CD14-positive monocyte (primary cell): ENCODE data around the gene RASGRF2. TPM values are rescaled to one million over a fixed set of nuclear protein-coding genes. Genes with fewer than 3 reads are reported as not detected.

ENCODE experiments used
- DNase-seq, 3 donors: peaks; one replicate each; pipeline ENCODE4 v3.0.0-alpha.2; 2011 to 2022
- H2AFZ ChIP-seq: 2 replicates; pipeline ENCODE4 v1.6.0; 2012; ENCODE audit warnings: mild to moderate bottlenecking, low read depth, low read length, inconsistent platforms; ENCODE audit not compliant: insufficient read depth, poor library complexity, severe bottlenecking
- H3K27ac ChIP-seq, 2 donors: 1 replicate in 1 of 2; 2 replicates in 1 of 2; pipeline ENCODE4 v1.5.1; 2012 to 2013; ENCODE audit warnings: low read length in 2 of 2, control low read depth in 1 of 2, inconsistent platforms in 1 of 2, low read depth in 1 of 2, mild to moderate bottlenecking in 1 of 2
- H3K27me3 ChIP-seq, 2 donors: one replicate each; pipeline versions ENCODE4 v1.6.0 to v1.6.1; 2011 to 2013; ENCODE audit warnings: low read length in 2 of 2; ENCODE audit not compliant: control insufficient read depth in 2 of 2, insufficient read depth in 2 of 2
- H3K36me3 ChIP-seq, 2 donors: replicated peaks in 1 of 2; 1 replicate in 1 of 2; 2 replicates in 1 of 2; pipeline versions ENCODE4 v1.5.1 to v1.6.1; 2012 to 2013; ENCODE audit warnings: low read length in 2 of 2, control low read depth in 1 of 2, inconsistent platforms in 1 of 2, mild to moderate bottlenecking in 1 of 2; ENCODE audit not compliant: insufficient read depth in 2 of 2, control insufficient read depth in 1 of 2
- H3K4me1 ChIP-seq, 2 donors: 1 replicate in 1 of 2; 2 replicates in 1 of 2; pipeline versions ENCODE4 v1.5.1 to v1.6.1; 2012 to 2013; ENCODE audit warnings: low read length in 2 of 2, control low read depth in 1 of 2, inconsistent platforms in 1 of 2, mild to moderate bottlenecking in 1 of 2, moderate library complexity in 1 of 2; ENCODE audit not compliant: insufficient read depth in 2 of 2, control insufficient read depth in 1 of 2
- H3K4me2 ChIP-seq: replicated peaks from 2 replicates; pipeline ENCODE3; 2012; ENCODE audit warnings: low read length, moderate library complexity, mild to moderate bottlenecking; ENCODE audit not compliant: poor library complexity, severe bottlenecking; ENCODE audit errors: extremely low read depth
- H3K4me3 ChIP-seq, 3 experiments: fragments of 200-600 bp in 1 of 3; sonication (generic) in 1 of 3; replicated peaks in 1 of 3; 1 replicate in 2 of 3; 2 replicates in 1 of 3; pipeline ENCODE4 v1.5.1; 2011 to 2013; ENCODE audit warnings: low read length in 3 of 3, mild to moderate bottlenecking in 3 of 3, control low read depth in 2 of 3, low read depth in 2 of 3, inconsistent platforms in 1 of 3, moderate library complexity in 1 of 3
- H3K79me2 ChIP-seq: 2 replicates; pipeline ENCODE4 v1.6.0; 2012; ENCODE audit warnings: mild to moderate bottlenecking, control low read depth, inconsistent platforms, low read length, moderate library complexity; ENCODE audit not compliant: insufficient read depth
- H3K9ac ChIP-seq: 2 replicates; pipeline ENCODE4 v1.6.0; 2017; ENCODE audit warnings: low read length, mild to moderate bottlenecking; ENCODE audit not compliant: insufficient read depth, poor library complexity, severe bottlenecking
- H3K9me3 ChIP-seq, 2 donors: replicated peaks in 1 of 2; 1 replicate in 1 of 2; 2 replicates in 1 of 2; pipeline versions ENCODE4 v1.5.1 to v1.6.1; 2012 to 2013; ENCODE audit warnings: low read length in 2 of 2, control low read depth in 1 of 2; ENCODE audit not compliant: control insufficient read depth in 1 of 2, insufficient read depth in 1 of 2
- H4K20me1 ChIP-seq: 2 replicates; pipeline ENCODE4 v1.6.0; 2012; ENCODE audit warnings: mild to moderate bottlenecking, low read length, control low read depth, moderate library complexity; ENCODE audit not compliant: insufficient read depth
- H3K27ac Mint-ChIP-seq, 7 donors: one replicate each; pipeline ENCODE4 v1.8.0; 2020; ENCODE audit warnings: mild to moderate bottlenecking in 7 of 7, mixed read lengths in 7 of 7, moderate library complexity in 6 of 7, inconsistent platforms in 2 of 7
- H3K27me3 Mint-ChIP-seq, 3 donors: one replicate each; pipeline ENCODE4 v1.8.0; 2021 to 2022; ENCODE audit warnings: low read depth in 3 of 3, mild to moderate bottlenecking in 3 of 3, mixed read lengths in 3 of 3, moderate library complexity in 3 of 3, inconsistent platforms in 1 of 3
- H3K36me3 Mint-ChIP-seq, 2 donors: one replicate each; pipeline ENCODE4 v1.8.0; 2020; ENCODE audit warnings: mixed read lengths in 2 of 2, inconsistent platforms in 1 of 2, mild to moderate bottlenecking in 1 of 2
- H3K4me1 Mint-ChIP-seq: one replicate; pipeline ENCODE4 v1.8.0; 2020; ENCODE audit warnings: mild to moderate bottlenecking, mixed read lengths
- H3K4me3 Mint-ChIP-seq, 2 donors: one replicate each; pipeline ENCODE4 v1.8.0; 2020; ENCODE audit warnings: mild to moderate bottlenecking in 2 of 2, mixed read lengths in 2 of 2, moderate library complexity in 1 of 2
- H3K9me3 Mint-ChIP-seq, 7 donors: one replicate each; pipeline ENCODE4 v1.8.0; 2020 to 2022; ENCODE audit warnings: mixed read lengths in 7 of 7, mild to moderate bottlenecking in 6 of 7, moderate library complexity in 6 of 7, inconsistent platforms in 2 of 7
- CTCF ChIP-seq: fragments of 200-600 bp; IDR thresholded peaks from one replicate; pipeline ENCODE4 v1.8.0; 2022; ENCODE audit warnings: antibody characterized with exemption, mild to moderate bottlenecking
- WGBS: methylation state at CpG from one replicate; pipeline ENCODE4 v1.1.5; 2013; ENCODE audit warnings: missing lambda C conversion rate; ENCODE audit not compliant: insufficient coverage; 5-methylcytosine and 5-hydroxymethylcytosine counted together
- intact Hi-C, 2 donors: fragments of 100-400 bp; cut with micrococcal nuclease; formaldehyde crosslinking; loops; one replicate each; pipeline versions ENCODE4 v1.15.0 to v1.15.1; 2023
- polyA plus RNA-seq, 3 donors: library from polyadenylated mRNA; depleted of rRNA in 1 of 3; unstranded in 2 of 3; stranded (reverse) in 1 of 3; fragments of 300-500 nt in 2 of 3; fragments of >200 nt in 1 of 3; fragmentation: Illumina TruSeq in 2 of 3; gene quantifications; 1 replicate in 2 of 3; 2 replicates in 1 of 3; pipeline ENCODE4 v1.2.3, GENCODE V29; 2012 to 2021

The RASGRF2 gene
- polyA plus RNA-seq, 3 donors = 0.01 to 0.02 TPM; not detected in 1

GRCh38 chr5:81044868-81045267 lies 84.7 kb downstream of the RASGRF2 start:
- no peaks in the 10 kb centered on the region for H3K4me1 ChIP-seq
- no peaks in the 10 kb centered on the region for H3K9me3 ChIP-seq
- Mint-ChIP-seq H3K27me3 (peaks cover 1 to 7% (median 2%) of the 10 kb centered on the region in 3 donors), H3K9me3 (peaks cover 0 to 8% (median 0%) of the 10 kb centered on the region in 7 donors), H3K36me3 (no peaks in the 10 kb centered on the region), H3K4me1 (no peaks in the 10 kb centered on the region), H3K4me3 (no peak overlapping the region), H3K27ac (no peak overlapping the region)
- H2AFZ ChIP-seq = no peak overlapping the region
- no peaks in the 10 kb centered on the region for H3K79me2 ChIP-seq
- no peaks in the 10 kb centered on the region for H3K36me3 ChIP-seq
- H3K9ac ChIP-seq = no peak overlapping the region
- no peak overlapping the region for H3K27ac ChIP-seq
- H4K20me1 ChIP-seq = no peaks in the 10 kb centered on the region
- no peak for DNase-seq
- intact Hi-C loops = no loop called here
- TF ChIP-seq CTCF = no peak
- no peak overlapping the region for H3K4me2 ChIP-seq
- peaks cover 0 to 3% of the 10 kb centered on the region in 2 donors for H3K27me3 ChIP-seq
- 100% methylated on average over 2 of the region's 4 CpGs for WGBS
- no peak overlapping the region for H3K4me3 ChIP-seq

GRCh38 chr5:81045389-81045807 lies 85.2 kb downstream of the RASGRF2 start:
- no peak overlapping the region for H3K9ac ChIP-seq
- H3K36me3 ChIP-seq = no peaks in the 10 kb centered on the region
- H2AFZ ChIP-seq = no peak overlapping the region
- TF ChIP-seq CTCF = no peak
- DNase-seq = no peak
- Mint-ChIP-seq H3K27me3 (peaks cover 1 to 7% (median 2%) of the 10 kb centered on the region in 3 donors), H3K4me1 (no peaks in the 10 kb centered on the region), H3K27ac (no peak overlapping the region), H3K9me3 (peaks cover 0 to 8% (median 0%) of the 10 kb centered on the region in 7 donors), H3K4me3 (no peak overlapping the region), H3K36me3 (no peaks in the 10 kb centered on the region)
- no peaks in the 10 kb centered on the region for H3K9me3 ChIP-seq
- intact Hi-C loops = no loop called here
- no peak overlapping the region for H3K4me2 ChIP-seq
- no peaks in the 10 kb centered on the region for H3K79me2 ChIP-seq
- H3K4me1 ChIP-seq = no peaks in the 10 kb centered on the region
- H3K27ac ChIP-seq = no peak overlapping the region
- H4K20me1 ChIP-seq = no peaks in the 10 kb centered on the region
- no peak overlapping the region for H3K4me3 ChIP-seq
- H3K27me3 ChIP-seq = peaks cover 0 to 3% of the 10 kb centered on the region in 2 donors
